Measurements from ENCODE around the gene ZNF814. TPM values are rescaled to one million over a fixed set of nuclear protein-coding genes. Genes with fewer than 3 reads are reported as not detected.
A peak's percentile ranks its signal among the peaks of the same experiment; 100 is the strongest.
"Not testable (repeated sequence)": the region's sequence is repeated elsewhere in the genome, so short reads cannot be mapped to it uniquely, and the experiment has no call there.

The ZNF814 gene
- total RNA-seq, 1 donor from 2014 or later: 38.3 TPM

- no peak overlapping the region for H3K4me3 Mint-ChIP-seq
Measured at GRCh38 chr19:57867868-57868492, 20.9 kb downstream of the ZNF814 start.

GRCh38 chr19:57862351-57862750 is 26.5 kb downstream of the ZNF814 start:
- H3K27ac Mint-ChIP-seq; DNase-seq (ENCODE audit: extremely low spot score, unreplicated experiment); H3K4me1 Mint-ChIP-seq (ENCODE audit: unreplicated experiment); H3K27me3 Mint-ChIP-seq; H3K4me3 Mint-ChIP-seq; H3K9me3 Mint-ChIP-seq: not testable (repeated sequence)
- peaks cover 78% of the 10 kb centered on the region for H3K36me3 Mint-ChIP-seq

More at GRCh38 chr19:57867868-57868492, 20.9 kb downstream of the ZNF814 start:
- H3K27me3 Mint-ChIP-seq: no peaks in the 10 kb centered on the region
- no peak overlapping the region for H3K27ac Mint-ChIP-seq
- no peak for TF ChIP-seq CTCF (conservative IDR thresholded peaks at IDR 0.05)
- H3K4me1 Mint-ChIP-seq (ENCODE audit: unreplicated experiment): no peaks in the 10 kb centered on the region
- H3K36me3 Mint-ChIP-seq: peaks cover 71% of the 10 kb centered on the region
- DNase-seq (ENCODE audit: extremely low spot score, unreplicated experiment): no peak
- no peaks in the 10 kb centered on the region for H3K9me3 Mint-ChIP-seq

GRCh38 chr19:57854117-57854516 is 34.7 kb downstream of the ZNF814 start:
- H3K4me3 Mint-ChIP-seq, H3K27ac Mint-ChIP-seq: not testable (repeated sequence)
- peaks cover 50% of the 10 kb centered on the region for H3K36me3 Mint-ChIP-seq

GRCh38 chr19:57851812-57852603 is 36.8 kb downstream of the ZNF814 start:
- not testable (repeated sequence) for H3K27me3 Mint-ChIP-seq; DNase-seq (ENCODE audit: extremely low spot score, unreplicated experiment); H3K9me3 Mint-ChIP-seq; H3K27ac Mint-ChIP-seq
- peaks cover 35% of the 10 kb centered on the region for H3K36me3 Mint-ChIP-seq
- peaks cover 17% of the 10 kb centered on the region for H3K4me1 Mint-ChIP-seq (ENCODE audit: unreplicated experiment)
- H3K4me3 Mint-ChIP-seq: peak overlapping the region; percentile 95

More at GRCh38 chr19:57854117-57854516, 34.7 kb downstream of the ZNF814 start:
- not testable (repeated sequence) for H3K9me3 Mint-ChIP-seq; H3K27me3 Mint-ChIP-seq; DNase-seq (ENCODE audit: extremely low spot score, unreplicated experiment)
- H3K4me1 Mint-ChIP-seq (ENCODE audit: unreplicated experiment): peaks cover 17% of the 10 kb centered on the region

- DNase-seq (ENCODE audit: extremely low spot score, unreplicated experiment): no peak
- Mint-ChIP-seq H3K9me3 (no peaks in the 10 kb centered on the region), H3K4me1 (ENCODE audit: unreplicated experiment) (peaks cover 17% of the 10 kb centered on the region), H3K4me3 (peak overlapping the region; percentile 95), H3K36me3 (peaks cover 32% of the 10 kb centered on the region), H3K27ac (peak overlapping the region; percentile 89), H3K27me3 (no peaks in the 10 kb centered on the region)
- no peak for TF ChIP-seq CTCF (conservative IDR thresholded peaks at IDR 0.05)
Measured at GRCh38 chr19:57850553-57851017, 38.3 kb downstream of the ZNF814 start.

GRCh38 chr19:57849666-57850473 is 39.0 kb downstream of the ZNF814 start, which contains the start of gene ZNF587:
Gene ZNF587, plus strand, starts transcription at chr19:57849859. Its CDS starts 180 bp downstream, at chr19:57850039.
- H3K36me3 Mint-ChIP-seq: peaks cover 31% of the 10 kb centered on the region
- peaks cover 17% of the 10 kb centered on the region for H3K4me1 Mint-ChIP-seq (ENCODE audit: unreplicated experiment)
- H3K9me3 Mint-ChIP-seq; H3K27me3 Mint-ChIP-seq; DNase-seq (ENCODE audit: extremely low spot score, unreplicated experiment): not testable (repeated sequence)
- peak within 1 kb of the TSS; percentile 95 for H3K4me3 Mint-ChIP-seq
- peak within 1 kb of the TSS; percentile 89 for H3K27ac Mint-ChIP-seq

- Mint-ChIP-seq H3K4me1 (ENCODE audit: unreplicated experiment) (peaks cover 17% of the 10 kb centered on the region), H3K36me3 (peaks cover 34% of the 10 kb centered on the region), H3K27ac (peak overlapping the region; percentile 89), H3K4me3 (peak overlapping the region; percentile 95)
- H3K27me3 Mint-ChIP-seq; DNase-seq (ENCODE audit: extremely low spot score, unreplicated experiment); H3K9me3 Mint-ChIP-seq: not testable (repeated sequence)
Measured at GRCh38 chr19:57849162-57849665, 39.6 kb downstream of the ZNF814 start.

GRCh38 chr19:57847164-57847563 is 41.7 kb downstream of the ZNF814 start:
- not testable (repeated sequence) for H3K9me3 Mint-ChIP-seq; H3K27me3 Mint-ChIP-seq; H3K27ac Mint-ChIP-seq; DNase-seq (ENCODE audit: extremely low spot score, unreplicated experiment); H3K4me3 Mint-ChIP-seq
- peaks cover 30% of the 10 kb centered on the region for H3K36me3 Mint-ChIP-seq
- peaks cover 17% of the 10 kb centered on the region for H3K4me1 Mint-ChIP-seq (ENCODE audit: unreplicated experiment)

All from type B pancreatic cell (in vitro differentiated cells).